DOHH2 (cell line): ENCODE data around the gene SNX20.

Experiments
- H3F3A ChIP-seq: fragments of 200-600 bp; sonication (generic), shearing (Covaris generic); 2 replicates; pipeline ENCODE4 v1.6.0; 2016; ENCODE audit warnings: antibody characterized with exemption, mild to moderate bottlenecking; ENCODE audit not compliant: control insufficient read depth, insufficient read depth
- H3K27ac ChIP-seq: fragments of 200-600 bp; sonication (generic); 2 replicates; pipeline ENCODE4 v1.5.1; 2014; ENCODE audit warnings: low read depth, mild to moderate bottlenecking, low read length, moderate library complexity
- H3K27me3 ChIP-seq: fragments of 200-600 bp; sonication (generic); 2 replicates; pipeline ENCODE4 v1.6.1; 2014; ENCODE audit warnings: mild to moderate bottlenecking, low read length, mixed read lengths; ENCODE audit not compliant: control insufficient read depth
- H3K36me3 ChIP-seq: fragments of 200-600 bp; sonication (generic); 2 replicates; pipeline ENCODE4 v1.6.1; 2014; ENCODE audit warnings: mild to moderate bottlenecking, low read length, moderate library complexity, mixed read lengths; ENCODE audit not compliant: control insufficient read depth
- H3K4me1 ChIP-seq: fragments of 200-600 bp; sonication (generic); 2 replicates; pipeline ENCODE4 v1.6.1; 2014; ENCODE audit warnings: mild to moderate bottlenecking, low read length, mixed read lengths; ENCODE audit not compliant: control insufficient read depth
- H3K4me2 ChIP-seq: fragments of 200-600 bp; sonication (generic); 2 replicates; pipeline ENCODE4 v1.6.0; 2014; ENCODE audit warnings: mild to moderate bottlenecking, low read length, moderate library complexity
- H3K4me3 ChIP-seq: fragments of 200-600 bp; sonication (generic); 2 replicates; pipeline ENCODE4 v1.5.1; 2014; ENCODE audit warnings: mild to moderate bottlenecking, low read length, mixed read lengths
- H3K79me2 ChIP-seq: fragments of 200-600 bp; sonication (generic); 2 replicates; pipeline ENCODE4 v1.6.1; 2014; ENCODE audit warnings: mild to moderate bottlenecking, low read length, mixed read lengths; ENCODE audit not compliant: control insufficient read depth
- H3K9me2 ChIP-seq: fragments of 200-600 bp; sonication (generic); replicated peaks from 2 replicates; pipeline ENCODE4 v1.6.1; 2014; ENCODE audit warnings: mild to moderate bottlenecking, low read length, mixed read lengths; ENCODE audit not compliant: control insufficient read depth
- H3K9me3 ChIP-seq: fragments of 200-600 bp; sonication (generic); 2 replicates; pipeline ENCODE4 v1.6.1; 2014; ENCODE audit warnings: antibody characterized with exemption, low read length, mixed read lengths; ENCODE audit not compliant: control insufficient read depth, insufficient read depth
- H4K20me1 ChIP-seq: fragments of 200-600 bp; sonication (generic); 2 replicates; pipeline ENCODE4 v1.6.0; 2014; ENCODE audit warnings: low read depth, mild to moderate bottlenecking, antibody characterized with exemption, low read length, moderate library complexity; ENCODE audit not compliant: control insufficient read depth, insufficient read depth
- CTCF ChIP-seq: fragments of 200-600 bp; sonication (generic); IDR thresholded peaks from one replicate; pipeline ENCODE4 v1.5.1; 2014; ENCODE audit warnings: antibody characterized with exemption, mild to moderate bottlenecking, low read depth, low read length; ENCODE audit not compliant: poor library complexity, severe bottlenecking
- EZH2phosphoT487 ChIP-seq: fragments of 200-600 bp; sonication (generic); IDR thresholded peaks from 2 replicates; pipeline ENCODE4 v1.6.1; 2017; ENCODE audit warnings: borderline replicate concordance, mild to moderate bottlenecking, antibody characterized with exemption, low read length, moderate library complexity, mixed read lengths

Gene SNX20

GRCh38 chr16:50670476-50670875 is 10.6 kb downstream of the SNX20 start:
- H3F3A ChIP-seq: no peaks in the 10 kb centered on the region
- H3K36me3 ChIP-seq: no peaks in the 10 kb centered on the region
- H3K4me3 ChIP-seq: no peak overlapping the region
- TF ChIP-seq EZH2phosphoT487: no peak
- TF ChIP-seq CTCF: no peak
- no peaks in the 10 kb centered on the region for H4K20me1 ChIP-seq
- no peaks in the 10 kb centered on the region for H3K27me3 ChIP-seq
- no peaks in the 10 kb centered on the region for H3K79me2 ChIP-seq
- H3K9me2 ChIP-seq: no peaks in the 10 kb centered on the region
- no peak overlapping the region for H3K4me2 ChIP-seq
- H3K4me1 ChIP-seq: no peaks in the 10 kb centered on the region
- H3K9me3 ChIP-seq: peaks cover 22% of the 10 kb centered on the region
- no peak overlapping the region for H3K27ac ChIP-seq

DNA sequence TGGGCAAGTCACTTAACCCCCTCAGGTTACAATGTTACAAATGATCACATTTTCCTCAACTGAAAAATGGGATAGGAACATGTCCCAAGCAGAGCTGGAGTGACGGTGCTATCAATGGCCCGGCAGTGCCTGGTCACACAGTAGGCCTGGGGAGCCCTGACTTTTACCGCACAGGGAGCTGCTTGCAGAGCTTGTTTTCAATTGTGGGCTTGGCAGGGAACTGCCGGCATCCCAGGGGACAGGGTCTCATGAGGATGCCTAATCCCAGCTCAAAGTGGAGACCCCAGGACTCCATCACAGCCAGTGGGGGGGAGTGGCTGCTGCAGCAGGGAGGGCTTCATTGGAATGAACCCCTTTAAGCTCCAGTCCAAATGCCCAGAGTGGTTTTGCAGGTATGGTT is 11.4 kb downstream of the SNX20 start:
- H3K9me2 ChIP-seq: no peaks in the 10 kb centered on the region
- no peaks in the 10 kb centered on the region for H3K4me1 ChIP-seq
- H3K79me2 ChIP-seq: no peaks in the 10 kb centered on the region
- no peaks in the 10 kb centered on the region for H3K36me3 ChIP-seq
- H4K20me1 ChIP-seq: no peaks in the 10 kb centered on the region
- no peak for TF ChIP-seq EZH2phosphoT487
- no peak for TF ChIP-seq CTCF
- no peak overlapping the region for H3K4me2 ChIP-seq
- H3K4me3 ChIP-seq: no peak overlapping the region
- no peak overlapping the region for H3K27ac ChIP-seq
- H3K27me3 ChIP-seq: no peaks in the 10 kb centered on the region
- H3K9me3 ChIP-seq: peaks cover 22% of the 10 kb centered on the region
- no peaks in the 10 kb centered on the region for H3F3A ChIP-seq

DNA sequence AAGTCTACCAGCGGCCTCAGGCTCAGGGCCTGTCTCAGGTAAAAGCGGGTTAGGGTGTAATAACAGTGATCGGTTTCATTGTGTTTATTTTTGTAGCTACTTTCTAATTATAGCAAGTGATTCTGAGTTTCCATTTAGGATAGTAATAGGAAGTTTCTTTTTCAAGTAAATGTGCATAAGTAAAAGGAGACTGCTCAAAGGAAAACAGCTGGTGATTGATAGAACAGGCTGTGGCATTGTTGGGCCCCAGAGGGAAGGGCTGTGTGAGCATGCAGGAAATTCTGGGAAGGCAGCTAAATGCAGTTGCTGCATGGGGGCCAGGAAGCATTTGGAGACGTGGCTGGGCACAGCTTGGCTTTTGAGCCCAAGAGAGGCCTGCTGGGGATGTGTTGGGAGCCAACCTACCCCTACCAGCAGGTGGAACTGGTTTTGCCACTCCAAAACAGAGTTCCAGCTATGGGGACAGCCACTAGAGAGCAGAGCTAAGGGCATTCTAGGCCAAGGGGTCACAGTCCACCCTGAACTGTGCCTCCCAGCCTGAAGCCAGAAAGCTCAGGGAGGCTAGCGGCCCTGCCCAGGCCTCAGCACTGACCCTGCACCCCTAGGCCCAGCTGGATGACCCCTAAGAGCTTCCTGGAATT is 12.6 kb downstream of the SNX20 start:
- no peak for TF ChIP-seq CTCF
- H3K27ac ChIP-seq: no peak overlapping the region
- H3K9me3 ChIP-seq: peaks cover 19% of the 10 kb centered on the region
- no peak overlapping the region for H3K4me2 ChIP-seq
- H3K36me3 ChIP-seq: no peaks in the 10 kb centered on the region
- H3K79me2 ChIP-seq: no peaks in the 10 kb centered on the region
- no peaks in the 10 kb centered on the region for H3K9me2 ChIP-seq
- no peak overlapping the region for H3K4me3 ChIP-seq
- H4K20me1 ChIP-seq: no peaks in the 10 kb centered on the region
- H3K27me3 ChIP-seq: no peaks in the 10 kb centered on the region
- no peaks in the 10 kb centered on the region for H3K4me1 ChIP-seq
- H3F3A ChIP-seq: no peaks in the 10 kb centered on the region
